HG03439 (cell line): ENCODE results near the gene SLC4A7.
A peak's percentile ranks its signal among the peaks of the same experiment; 100 is the strongest.
"Not testable (repeated sequence)": the region's sequence is repeated elsewhere in the genome, so short reads cannot be mapped to it uniquely, and the experiment has no call there.

ENCODE experiments used
- ATAC-seq: cut with Tn5 transposase; IDR thresholded peaks from one replicate; pipeline ENCODE4 v1.9.1; 2021; ENCODE audit warnings: mild to moderate bottlenecking, moderate library complexity; ENCODE audit not compliant: unreplicated experiment

SLC4A7 gene

GRCh38 chr3:27438352-27438751 is 45.8 kb downstream of the SLC4A7 start:
- ATAC-seq: not testable (repeated sequence)

- no peak for ATAC-seq
Measured at GRCh38 chr3:27431116-27431515, 53.1 kb downstream of the SLC4A7 start.

GRCh38 chr3:27429909-27430308 is 54.3 kb downstream of the SLC4A7 start:
- no peak for ATAC-seq

GRCh38 chr3:27428446-27428845 is 55.7 kb downstream of the SLC4A7 start:
- ATAC-seq: no peak

- no peak for ATAC-seq
Measured at GRCh38 chr3:27426926-27427325, 57.3 kb downstream of the SLC4A7 start.

- no peak for ATAC-seq
Measured at GRCh38 chr3:27425896-27426565, 58.2 kb downstream of the SLC4A7 start.

- not testable (repeated sequence) for ATAC-seq
Measured at GRCh38 chr3:27424812-27425521, 59.2 kb downstream of the SLC4A7 start.

GRCh38 chr3:27423463-27423862 is 60.7 kb downstream of the SLC4A7 start:
- ATAC-seq: no peak

GRCh38 chr3:27422617-27423016 is 61.6 kb downstream of the SLC4A7 start:
- no peak for ATAC-seq

GRCh38 chr3:27415202-27415601 is 69.0 kb downstream of the SLC4A7 start:
- no peak for ATAC-seq

GRCh38 chr3:27392950-27393679 is 91.1 kb downstream of the SLC4A7 start:
- ATAC-seq: peak; percentile 64

- ATAC-seq: not testable (repeated sequence)
Measured at GRCh38 chr3:27392414-27392813, 91.8 kb downstream of the SLC4A7 start.

GRCh38 chr3:27391796-27392195 is 92.4 kb downstream of the SLC4A7 start:
- ATAC-seq: no peak

GRCh38 chr3:27387625-27388024 is 96.6 kb downstream of the SLC4A7 start:
- ATAC-seq: no peak

- no peak for ATAC-seq
Measured at GRCh38 chr3:27385504-27385903, 98.7 kb downstream of the SLC4A7 start.

GRCh38 chr3:27384191-27384590 is 100.0 kb downstream of the SLC4A7 start:
- no peak for ATAC-seq

- peak; percentile 70 for ATAC-seq
Measured at GRCh38 chr3:27380433-27381357, 103.5 kb downstream of the SLC4A7 start.

- ATAC-seq: no peak
Measured at GRCh38 chr3:27378331-27378730, 105.9 kb downstream of the SLC4A7 start.

- ATAC-seq: no peak
Measured at GRCh38 chr3:27376109-27376772, 107.9 kb downstream of the SLC4A7 start.
